Measurements from ENCODE around the gene SLITRK5.

SLITRK5 gene

DNA sequence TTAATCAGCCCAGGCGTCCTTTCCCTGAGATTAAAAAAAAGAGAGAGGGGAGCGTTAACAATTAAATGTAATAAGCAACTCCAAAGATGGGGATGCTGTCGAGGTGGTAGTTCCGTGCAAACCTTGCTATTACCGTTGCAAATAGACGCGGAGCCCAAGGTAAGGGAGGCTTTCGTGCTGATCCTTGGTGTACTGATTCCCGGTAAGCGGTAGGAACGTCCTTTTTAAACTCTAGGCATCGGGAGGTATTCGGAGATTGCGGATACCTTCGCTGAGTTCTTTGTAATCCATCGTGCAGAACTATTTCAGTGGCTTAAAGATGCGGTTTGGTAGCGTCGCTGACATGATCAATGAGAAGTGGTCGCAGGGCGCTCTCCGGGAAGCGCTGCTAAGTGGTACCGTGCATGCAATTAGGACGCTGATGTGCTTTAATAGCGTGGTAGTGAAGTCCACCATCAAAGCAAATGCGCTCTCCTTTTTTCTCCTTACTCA is 3.1 kb downstream of the SLITRK5 start:
- Histone ChIP-seq H3K9ac (no peak overlapping the region), H3K36me3 (no peaks in the 10 kb centered on the region), H3K4me3 (no peak overlapping the region), H3K27me3 (no peaks in the 10 kb centered on the region), H3K9me3 (replicated peaks in 1 of 11) (peaks cover 34 to 63% (median 56%) of the 10 kb centered on the region in 11 experiments), H4K20me1 (no peaks in the 10 kb centered on the region), H3K27ac (no peak overlapping the region), H3K4me1 (no peaks in the 10 kb centered on the region; a peak in 1 of 20 replicates), H3K4me2 (no peak overlapping the region)
- TF ChIP-seq Cebpa-rat (IDR thresholded peaks at IDR 0.05) = no peak

GRCh38 chr13:87675851-87676250 is 4.7 kb downstream of the SLITRK5 start:
- Histone ChIP-seq H3K9me3 (replicated peaks in 1 of 11) (peaks cover 34 to 63% (median 56%) of the 10 kb centered on the region in 11 experiments), H4K20me1 (no peaks in the 10 kb centered on the region), H3K4me3 (no peak overlapping the region), H3K4me1 (no peaks in the 10 kb centered on the region), H3K27me3 (no peaks in the 10 kb centered on the region), H3K9ac (no peak overlapping the region), H3K27ac (no peak overlapping the region), H3K36me3 (no peaks in the 10 kb centered on the region), H3K4me2 (no peak overlapping the region)
- no peak for TF ChIP-seq Cebpa-rat (IDR thresholded peaks at IDR 0.05)

GRCh38 chr13:87676254-87677042 is 5.3 kb downstream of the SLITRK5 start:
- Histone ChIP-seq H3K4me2 (no peak overlapping the region), H3K27me3 (no peaks in the 10 kb centered on the region), H3K27ac (no peak overlapping the region), H4K20me1 (no peaks in the 10 kb centered on the region), H3K4me1 (no peaks in the 10 kb centered on the region), H3K9ac (no peak overlapping the region), H3K4me3 (no peak overlapping the region), H3K9me3 (replicated peaks in 1 of 11) (peaks cover 31 to 58% (median 52%) of the 10 kb centered on the region in 11 experiments), H3K36me3 (no peaks in the 10 kb centered on the region)
- no peak for TF ChIP-seq Cebpa-rat (IDR thresholded peaks at IDR 0.05)

- Histone ChIP-seq H3K27ac (no peak overlapping the region), H3K4me1 (no peaks in the 10 kb centered on the region), H3K4me2 (no peak overlapping the region), H3K36me3 (no peaks in the 10 kb centered on the region), H4K20me1 (no peaks in the 10 kb centered on the region), H3K27me3 (no peaks in the 10 kb centered on the region), H3K4me3 (no peak overlapping the region), H3K9me3 (replicated peaks in 1 of 11) (peaks cover 25 to 52% (median 46%) of the 10 kb centered on the region in 11 experiments), H3K9ac (no peak overlapping the region)
- TF ChIP-seq Cebpa-rat (IDR thresholded peaks at IDR 0.05) = no peak
Measured at GRCh38 chr13:87677043-87677495, 5.9 kb downstream of the SLITRK5 start.

DNA sequence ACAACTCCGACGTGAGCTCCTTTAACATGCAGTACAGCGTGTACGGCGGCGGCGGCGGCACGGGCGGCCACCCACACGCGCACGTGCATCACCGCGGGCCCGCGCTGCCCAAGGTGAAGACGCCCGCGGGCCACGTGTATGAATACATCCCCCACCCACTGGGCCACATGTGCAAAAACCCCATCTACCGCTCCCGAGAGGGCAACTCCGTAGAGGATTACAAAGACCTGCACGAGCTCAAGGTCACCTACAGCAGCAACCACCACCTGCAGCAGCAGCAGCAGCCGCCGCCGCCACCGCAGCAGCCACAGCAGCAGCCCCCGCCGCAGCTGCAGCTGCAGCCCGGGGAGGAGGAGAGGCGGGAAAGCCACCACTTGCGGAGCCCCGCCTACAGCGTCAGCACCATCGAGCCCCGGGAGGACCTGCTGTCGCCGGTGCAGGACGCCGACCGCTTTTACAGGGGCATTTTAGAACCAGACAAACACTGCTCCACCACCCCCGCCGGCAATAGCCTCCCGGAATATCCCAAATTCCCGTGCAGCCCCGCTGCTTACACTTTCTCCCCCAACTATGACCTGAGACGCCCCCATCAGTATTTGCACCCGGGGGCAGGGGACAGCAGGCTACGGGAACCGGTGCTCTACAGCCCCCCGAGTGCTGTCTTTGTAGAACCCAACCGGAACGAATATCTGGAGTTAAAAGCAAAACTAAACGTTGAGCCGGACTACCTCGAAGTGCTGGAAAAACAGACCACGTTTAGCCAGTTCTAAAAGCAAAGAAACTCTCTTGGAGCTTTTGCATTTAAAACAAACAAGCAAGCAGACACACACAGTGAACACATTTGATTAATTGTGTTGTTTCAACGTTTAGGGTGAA is 6.6 kb downstream of the SLITRK5 start:
- H3K9me3 ChIP-seq (replicated peaks in 1 of 11) = peaks cover 20 to 47% (median 44%) of the 10 kb centered on the region in 11 experiments
- no peak for TF ChIP-seq Cebpa-rat (IDR thresholded peaks at IDR 0.05)
- no peak overlapping the region for H3K4me3 ChIP-seq
- no peak overlapping the region for H3K9ac ChIP-seq
- H3K4me2 ChIP-seq = no peak overlapping the region
- H3K4me1 ChIP-seq = no peaks in the 10 kb centered on the region
- no peaks in the 10 kb centered on the region for H3K36me3 ChIP-seq
- no peaks in the 10 kb centered on the region for H4K20me1 ChIP-seq
- no peak overlapping the region for H3K27ac ChIP-seq
- no peaks in the 10 kb centered on the region for H3K27me3 ChIP-seq

DNA sequence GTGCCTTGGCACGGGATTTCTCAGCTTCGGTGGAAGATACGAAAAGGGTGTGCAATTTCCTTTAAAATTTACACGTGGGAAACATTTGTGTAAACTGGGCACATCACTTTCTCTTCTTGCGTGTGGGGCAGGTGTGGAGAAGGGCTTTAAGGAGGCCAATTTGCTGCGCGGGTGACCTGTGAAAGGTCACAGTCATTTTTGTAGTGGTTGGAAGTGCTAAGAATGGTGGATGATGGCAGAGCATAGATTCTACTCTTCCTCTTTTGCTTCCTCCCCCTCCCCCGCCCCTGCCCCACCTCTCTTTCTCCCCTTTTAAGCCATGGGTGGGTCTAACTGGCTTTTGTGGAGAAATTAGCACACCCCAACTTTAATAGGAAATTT is 7.2 kb downstream of the SLITRK5 start:
- peaks cover 20 to 43% (median 41%) of the 10 kb centered on the region in 11 experiments for H3K9me3 ChIP-seq (replicated peaks in 1 of 11)
- H3K27ac ChIP-seq = no peak overlapping the region
- TF ChIP-seq Cebpa-rat (IDR thresholded peaks at IDR 0.05) = no peak
- no peak overlapping the region for H3K9ac ChIP-seq
- H3K4me1 ChIP-seq = no peaks in the 10 kb centered on the region
- no peaks in the 10 kb centered on the region for H3K27me3 ChIP-seq
- H3K4me3 ChIP-seq = no peak overlapping the region
- no peak overlapping the region for H3K4me2 ChIP-seq
- H3K36me3 ChIP-seq = no peaks in the 10 kb centered on the region
- H4K20me1 ChIP-seq = no peaks in the 10 kb centered on the region

- Histone ChIP-seq H3K9ac (no peak overlapping the region), H3K9me3 (replicated peaks in 1 of 11) (peaks cover 20 to 28% (median 27%) of the 10 kb centered on the region in 11 experiments), H3K27ac (no peak overlapping the region), H3K36me3 (no peaks in the 10 kb centered on the region), H3K27me3 (no peaks in the 10 kb centered on the region), H4K20me1 (no peaks in the 10 kb centered on the region), H3K4me2 (no peak overlapping the region), H3K4me3 (no peak overlapping the region), H3K4me1 (no peaks in the 10 kb centered on the region)
- no peak for TF ChIP-seq Cebpa-rat (IDR thresholded peaks at IDR 0.05)
Measured at GRCh38 chr13:87680298-87680697, 9.1 kb downstream of the SLITRK5 start.

GRCh38 chr13:87684850-87685742 is 13.9 kb downstream of the SLITRK5 start:
- no peaks in the 10 kb centered on the region for H3K9me3 ChIP-seq (replicated peaks in 1 of 11)
- TF ChIP-seq Cebpa-rat (IDR thresholded peaks at IDR 0.05) = no peak
- no peaks in the 10 kb centered on the region for H4K20me1 ChIP-seq
- H3K4me3 ChIP-seq = no peak overlapping the region
- H3K9ac ChIP-seq = no peak overlapping the region
- no peaks in the 10 kb centered on the region for H3K27me3 ChIP-seq
- H3K4me1 ChIP-seq = no peaks in the 10 kb centered on the region
- H3K27ac ChIP-seq = no peak overlapping the region
- no peak overlapping the region for H3K4me2 ChIP-seq
- no peaks in the 10 kb centered on the region for H3K36me3 ChIP-seq

GRCh38 chr13:87696458-87696857 is 25.3 kb downstream of the SLITRK5 start:
- no peaks in the 10 kb centered on the region for H3K9me3 ChIP-seq (replicated peaks in 1 of 11)
- no peak overlapping the region for H3K27ac ChIP-seq
- no peaks in the 10 kb centered on the region for H4K20me1 ChIP-seq
- H3K27me3 ChIP-seq = no peaks in the 10 kb centered on the region
- no peak for TF ChIP-seq Cebpa-rat (IDR thresholded peaks at IDR 0.05)
- H3K9ac ChIP-seq = no peak overlapping the region
- H3K4me3 ChIP-seq = no peak overlapping the region
- H3K4me2 ChIP-seq = no peak overlapping the region
- peaks cover 0 to 8% (median 0%) of the 10 kb centered on the region in 10 experiments; a peak in 2 of 20 replicates for H3K4me1 ChIP-seq
- H3K36me3 ChIP-seq = no peaks in the 10 kb centered on the region
